ENCODE data around the gene ZBTB20.

GRCh38 chr3:114363554-114364202, 783.4 kb downstream of the ZBTB20 start:
- TF ChIP-seq RCOR1 (IDR thresholded peaks at IDR 0.05; ENCODE audit: low read length) (no peak), MAX (IDR thresholded peaks at IDR 0.05; ENCODE audit: low read depth) (no peak), CTCF (IDR thresholded peaks at IDR 0.05) (no peak), FOXM1 (IDR thresholded peaks at IDR 0.05; ENCODE audit: low read depth) (no peak), NFIC (IDR thresholded peaks at IDR 0.05; ENCODE audit: borderline replicate concordance) (no peak), REST (IDR thresholded peaks at IDR 0.05; ENCODE audit: low read depth, low read length) (no peak), POLR2AphosphoS5 (IDR thresholded peaks at IDR 0.05; ENCODE audit: low read depth, low read length) (no peak), JUND (IDR thresholded peaks at IDR 0.05) (no peak), USF1 (IDR thresholded peaks at IDR 0.05; ENCODE audit: borderline replicate concordance, low read depth) (no peak), ZBTB33 (IDR thresholded peaks at IDR 0.05; ENCODE audit: borderline replicate concordance, low read depth) (no peak), TEAD4 (IDR thresholded peaks at IDR 0.05; ENCODE audit: borderline replicate concordance, insufficient read depth) (no peak)

Data from SK-N-SH (cell line).